Stomach smooth muscle (tissue), 2 donors: ENCODE measurements around the gene FARP1.

Experiments
- H3K27ac ChIP-seq: one replicate; pipeline ENCODE4 v1.7.0; 2013; ENCODE audit warnings: mild to moderate bottlenecking, low read length, inconsistent platforms
- H3K27me3 ChIP-seq, 2 donors: one replicate each; pipeline ENCODE4 v1.7.0; 2013; ENCODE audit warnings: low read length in 2 of 2; ENCODE audit not compliant: insufficient read depth in 2 of 2, control insufficient read depth in 1 of 2
- H3K36me3 ChIP-seq, 2 donors: one replicate each; pipeline ENCODE4 v1.7.0; 2013; ENCODE audit warnings: low read length in 2 of 2; ENCODE audit not compliant: control insufficient read depth in 2 of 2, insufficient read depth in 2 of 2
- H3K4me1 ChIP-seq: one replicate; pipeline ENCODE4 v1.7.0; 2013; ENCODE audit warnings: low read length; ENCODE audit not compliant: control insufficient read depth, insufficient read depth
- H3K4me3 ChIP-seq, 2 donors: one replicate each; pipeline ENCODE4 v1.7.0; 2013; ENCODE audit warnings: low read length in 2 of 2
- H3K9ac ChIP-seq, 2 donors: one replicate each; pipeline ENCODE4 v1.7.0; 2013; ENCODE audit warnings: low read length in 2 of 2, mild to moderate bottlenecking in 1 of 2
- H3K9me3 ChIP-seq, 2 donors: one replicate each; pipeline ENCODE4 v1.7.0; 2013; ENCODE audit warnings: low read length in 2 of 2; ENCODE audit not compliant: control insufficient read depth in 2 of 2
- donor health status: healthy.
- donor health status: Pancreatic carcinoma.

FARP1 gene

DNA sequence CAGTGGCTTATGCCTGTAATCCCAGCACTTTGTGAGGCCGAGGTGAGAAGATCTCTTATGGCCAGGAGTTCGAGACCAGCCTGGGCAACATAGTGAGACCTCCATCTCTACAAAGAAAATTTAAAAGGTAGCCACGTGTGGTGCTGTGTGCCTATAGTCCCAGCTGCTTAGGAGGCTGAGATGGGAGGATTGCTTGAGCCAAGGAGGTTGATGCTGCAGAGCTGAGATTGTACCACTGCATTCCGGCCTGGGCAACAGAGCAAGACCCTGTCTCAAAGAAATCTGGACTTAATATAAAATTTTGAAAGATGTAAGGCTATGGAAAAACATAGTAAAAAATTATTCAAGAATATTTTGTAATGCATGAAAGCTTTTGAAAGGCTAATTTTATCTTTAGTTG is 99.5 kb downstream of the FARP1 start:
- Histone ChIP-seq H3K4me1 (no peaks in the 10 kb centered on the region), H3K4me3 (no peak overlapping the region), H3K9ac (no peak overlapping the region), H3K9me3 (no peaks in the 10 kb centered on the region), H3K36me3 (no peaks in the 10 kb centered on the region), H3K27ac (no peak overlapping the region), H3K27me3 (no peaks in the 10 kb centered on the region)

GRCh38 chr13:98243929-98244272 is 101.0 kb downstream of the FARP1 start:
- Histone ChIP-seq H3K36me3 (no peaks in the 10 kb centered on the region), H3K9ac (no peak overlapping the region), H3K4me3 (no peak overlapping the region), H3K9me3 (no peaks in the 10 kb centered on the region), H3K4me1 (no peaks in the 10 kb centered on the region), H3K27ac (no peak overlapping the region), H3K27me3 (no peaks in the 10 kb centered on the region)

DNA sequence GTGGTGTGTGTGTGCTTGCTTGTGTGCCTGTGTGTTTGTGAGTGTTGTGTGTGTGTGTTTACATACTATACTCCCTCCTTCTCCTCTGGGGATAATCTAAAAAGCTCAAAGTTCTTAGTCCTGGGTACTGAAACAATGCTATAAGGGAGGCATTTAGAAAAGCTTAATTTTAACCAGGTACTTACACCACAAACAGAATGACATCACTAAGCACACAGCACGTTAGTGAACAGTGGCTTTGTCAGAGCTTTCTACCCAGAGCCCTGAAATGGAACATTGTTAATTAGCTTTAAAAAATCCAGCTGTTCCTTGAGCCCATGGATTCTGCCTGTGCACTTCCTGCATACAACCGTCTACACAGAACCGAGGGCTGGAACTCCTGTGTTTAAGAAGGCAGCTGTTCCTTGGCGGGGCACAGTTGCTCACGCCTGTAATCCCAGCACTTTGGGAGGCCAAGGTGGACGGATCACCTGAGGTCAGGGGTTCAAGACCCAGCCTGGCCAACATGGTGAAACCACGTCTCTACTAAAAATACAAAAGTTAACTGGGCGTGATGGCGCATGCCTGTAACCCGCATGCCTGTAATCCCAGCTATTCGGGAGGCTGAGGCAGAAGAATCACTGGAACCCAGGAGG is 103.8 kb downstream of the FARP1 start:
- Histone ChIP-seq H3K36me3 (no peaks in the 10 kb centered on the region), H3K4me1 (no peaks in the 10 kb centered on the region), H3K27me3 (no peaks in the 10 kb centered on the region), H3K9me3 (no peaks in the 10 kb centered on the region), H3K4me3 (no peak overlapping the region), H3K27ac (no peak overlapping the region), H3K9ac (no peak overlapping the region)

- H3K36me3 ChIP-seq: no peaks in the 10 kb centered on the region
- H3K27ac ChIP-seq: no peak overlapping the region
- no peaks in the 10 kb centered on the region for H3K27me3 ChIP-seq
- H3K9ac ChIP-seq: no peak overlapping the region
- no peak overlapping the region for H3K4me3 ChIP-seq
- no peaks in the 10 kb centered on the region for H3K9me3 ChIP-seq
- H3K4me1 ChIP-seq: peaks cover 10% of the 10 kb centered on the region
Measured at GRCh38 chr13:98251708-98252107, 108.8 kb downstream of the FARP1 start.

GRCh38 chr13:98252931-98253470 is 110.1 kb downstream of the FARP1 start:
- Histone ChIP-seq H3K36me3 (no peaks in the 10 kb centered on the region), H3K9ac (no peak overlapping the region), H3K9me3 (no peaks in the 10 kb centered on the region), H3K27me3 (no peaks in the 10 kb centered on the region), H3K4me3 (peak overlapping the region in 1 of 2 donors; percentile 57), H3K27ac (peak overlapping the region; percentile 41), H3K4me1 (peaks cover 10% of the 10 kb centered on the region)

- H3K36me3 ChIP-seq: no peaks in the 10 kb centered on the region
- no peaks in the 10 kb centered on the region for H3K27me3 ChIP-seq
- H3K4me3 ChIP-seq: peak overlapping the region in 1 of 2 donors; percentile 57
- H3K4me1 ChIP-seq: peaks cover 10% of the 10 kb centered on the region
- H3K9ac ChIP-seq: no peak overlapping the region
- no peaks in the 10 kb centered on the region for H3K9me3 ChIP-seq
- H3K27ac ChIP-seq: peak overlapping the region; percentile 41
Measured at GRCh38 chr13:98253526-98253925, 110.6 kb downstream of the FARP1 start.

DNA sequence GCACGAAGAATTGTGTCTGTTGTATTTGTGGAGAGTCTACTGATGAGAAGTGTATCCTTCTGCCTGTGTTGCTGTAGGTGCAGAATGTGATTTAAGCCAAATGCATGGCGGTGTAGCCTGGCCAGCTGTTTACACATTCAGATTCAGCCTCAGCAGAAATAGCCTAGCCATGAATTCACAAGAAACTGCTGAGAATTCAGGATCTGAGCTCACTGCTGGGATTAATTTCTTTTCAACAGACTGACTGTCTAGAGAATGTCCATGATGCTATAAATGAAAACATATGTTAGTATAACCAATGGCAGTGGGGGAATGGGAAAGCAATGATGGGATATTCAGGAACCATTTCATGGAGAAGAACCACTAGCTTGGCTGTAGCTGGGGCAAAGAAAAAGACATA is 111.6 kb downstream of the FARP1 start:
- Histone ChIP-seq H3K27ac (no peak overlapping the region), H3K4me3 (no peak overlapping the region), H3K4me1 (peaks cover 10% of the 10 kb centered on the region), H3K9me3 (no peaks in the 10 kb centered on the region), H3K27me3 (no peaks in the 10 kb centered on the region), H3K36me3 (no peaks in the 10 kb centered on the region), H3K9ac (no peak overlapping the region)

DNA sequence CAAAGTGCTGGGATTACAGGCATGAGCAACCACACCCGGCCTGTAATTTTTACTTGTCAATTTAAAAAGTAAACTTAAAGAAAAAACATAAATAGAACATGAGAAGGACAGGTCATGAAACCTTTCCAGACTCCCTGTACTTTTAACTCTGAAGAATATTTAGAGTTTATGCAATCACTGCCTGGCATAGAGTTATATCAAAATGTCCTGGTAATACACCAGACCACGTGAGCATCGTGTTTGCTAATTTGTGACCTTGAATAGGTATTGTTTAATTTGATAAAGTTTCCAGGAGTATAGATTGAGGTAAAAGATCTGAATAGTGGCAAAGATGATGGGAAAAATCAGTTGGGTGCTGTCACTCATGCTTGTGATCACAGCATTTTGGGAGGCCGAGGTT is 115.3 kb downstream of the FARP1 start:
- Histone ChIP-seq H3K27ac (no peak overlapping the region), H3K9ac (no peak overlapping the region), H3K9me3 (no peaks in the 10 kb centered on the region), H3K36me3 (no peaks in the 10 kb centered on the region), H3K4me3 (no peak overlapping the region), H3K4me1 (peaks cover 23% of the 10 kb centered on the region), H3K27me3 (no peaks in the 10 kb centered on the region)

DNA sequence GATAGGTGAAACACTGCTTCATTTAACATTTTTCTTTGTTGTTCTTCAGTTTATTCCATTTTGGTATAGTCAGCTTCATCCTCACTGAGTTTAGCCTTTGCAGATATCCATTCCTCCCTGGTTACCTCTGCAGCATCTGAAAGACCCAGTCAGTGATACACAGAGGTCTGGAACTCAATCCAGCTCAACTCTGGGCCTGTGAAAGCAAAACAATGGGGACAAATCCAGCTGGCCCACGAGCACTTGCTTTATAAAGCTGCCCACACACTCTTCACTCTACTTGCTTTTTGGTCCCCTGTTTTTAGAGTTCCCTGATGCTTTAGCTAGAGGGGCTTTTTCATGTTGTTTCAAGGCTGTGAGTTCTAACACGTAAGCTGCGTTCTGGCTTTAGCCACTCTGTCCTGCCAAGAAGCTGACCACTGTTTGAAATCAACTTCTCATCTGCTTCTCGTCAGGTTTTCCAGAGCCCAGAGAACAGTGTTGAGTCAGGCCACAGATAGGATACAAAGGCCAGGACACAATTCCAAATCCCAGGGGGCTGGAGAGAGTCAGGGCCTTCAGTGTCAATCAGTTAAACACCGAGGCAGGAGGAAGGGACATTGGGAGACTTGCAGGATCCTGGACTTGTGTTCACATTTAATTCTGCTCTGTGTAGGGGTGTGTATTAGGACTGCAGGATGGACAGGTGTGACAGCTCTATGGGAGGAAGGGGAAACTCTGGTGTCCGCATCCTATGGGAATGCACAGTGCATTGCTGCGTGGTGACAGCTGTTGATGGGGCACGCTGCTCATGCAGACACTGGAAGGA is 117.7 kb downstream of the FARP1 start:
- Histone ChIP-seq H3K36me3 (no peaks in the 10 kb centered on the region), H3K9me3 (no peaks in the 10 kb centered on the region), H3K4me3 (peak overlapping the region in 1 of 2 donors; percentile 8), H3K9ac (peak overlapping the region in 1 of 2 donors; percentile 47), H3K27ac (peak overlapping the region; percentile 67), H3K4me1 (peaks cover 18% of the 10 kb centered on the region), H3K27me3 (no peaks in the 10 kb centered on the region)

GRCh38 chr13:98261165-98261702 is 118.3 kb downstream of the FARP1 start:
- Histone ChIP-seq H3K27me3 (no peaks in the 10 kb centered on the region), H3K9ac (no peak overlapping the region), H3K4me3 (no peak overlapping the region), H3K9me3 (no peaks in the 10 kb centered on the region), H3K36me3 (no peaks in the 10 kb centered on the region), H3K4me1 (peaks cover 25% of the 10 kb centered on the region), H3K27ac (peak overlapping the region; percentile 67)

DNA sequence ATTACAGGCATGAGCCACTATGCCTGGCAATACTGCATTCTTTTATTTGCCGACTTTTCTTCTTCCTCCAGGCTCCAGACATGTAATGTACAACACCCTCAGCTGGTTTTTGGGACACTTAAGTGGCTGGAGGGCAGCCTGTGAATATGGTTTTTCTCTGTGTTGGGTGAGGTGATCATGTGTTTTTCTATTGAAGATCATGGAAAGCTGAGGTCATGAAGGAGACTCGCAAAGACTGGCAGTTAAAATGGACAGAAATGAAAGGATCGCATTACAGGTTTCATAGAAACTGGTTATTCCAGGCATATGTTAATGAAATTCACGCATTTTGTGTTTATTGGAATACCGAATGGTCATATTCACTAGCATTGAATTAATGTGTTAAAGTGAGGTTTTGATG is 119.4 kb downstream of the FARP1 start:
- Histone ChIP-seq H3K27ac (peak overlapping the region; percentile 11), H3K9me3 (no peaks in the 10 kb centered on the region), H3K36me3 (no peaks in the 10 kb centered on the region), H3K9ac (no peak overlapping the region), H3K27me3 (no peaks in the 10 kb centered on the region), H3K4me3 (no peak overlapping the region), H3K4me1 (peaks cover 32% of the 10 kb centered on the region)
